Left cardiac atrium (tissue), 2 donors: ENCODE data around the gene HIGD1B. TPM values are rescaled to one million over a fixed set of nuclear protein-coding genes. Genes with fewer than 3 reads are reported as not detected.

Experiments
- total RNA-seq, 2 donors: library from RNA; stranded (reverse); fragmentation: NEBNext Ultra II Directional; extraction: Animal tissue kit (Norgen Biotek cat#: 25700); gene quantifications; one replicate each; pipeline ENCODE4 v1.2.1, GENCODE V29; 2021
- donor health status: DM: no; HTN: yes; CAD: no; lungs with severe emphysema.
- donor health status: DM: yes; HTN: yes; CAD: no.

Gene HIGD1B
- total RNA-seq, 2 donors from 2014 or later: 11.6 to 14.1 TPM

Other genes with a start within 250 kb of the HIGD1B start
- gene MEIOC, start 191.4 kb upstream of the HIGD1B start, total RNA-seq: under 1 TPM in 1 of 2 donors, not detected in 1; 0.10 TPM
- 10 to 100 TPM; 20.3 to 23.7 TPM for gene CCDC43, start 158.1 kb upstream of the HIGD1B start, total RNA-seq
- 1 to 10 TPM; 3.6 to 5.6 TPM for gene DBF4B, start 139.2 kb upstream of the HIGD1B start, total RNA-seq
- 10 to 100 TPM; 19.5 to 28.0 TPM for gene ADAM11, start 88.9 kb upstream of the HIGD1B start, total RNA-seq
- 10 to 100 TPM; 28.5 to 38.5 TPM for gene GJC1, start 17.6 kb upstream of the HIGD1B start, total RNA-seq
- gene EFTUD2, start 51.6 kb downstream of the HIGD1B start, total RNA-seq: 10 to 100 TPM; 59.0 to 66.1 TPM
- gene GFAP, start 67.6 kb downstream of the HIGD1B start, total RNA-seq: 1 to 10 TPM; 2.3 to 4.0 TPM
- gene KIF18B, start 99.9 kb downstream of the HIGD1B start, total RNA-seq: under 1 TPM; 0.16 to 0.85 TPM
- gene C1QL1, start 120.4 kb downstream of the HIGD1B start, total RNA-seq: 1 to 10 TPM in 1 of 2 donors, under 1 TPM in 1; 0.94 to 2.9 TPM
- gene DCAKD, start 203.7 kb downstream of the HIGD1B start, total RNA-seq: 10 to 100 TPM; 30.9 to 33.2 TPM
- gene NMT1, start 213.4 kb downstream of the HIGD1B start, total RNA-seq: 10 to 100 TPM; 66.6 to 92.4 TPM